Measurements from ENCODE around the gene PTPN11.

GRCh38 chr12:112427760-112428159, 9.0 kb downstream of the PTPN11 start:
- TF ChIP-seq EZH2phosphoT487 (IDR thresholded peaks at IDR 0.05; ENCODE audit: insufficient read depth, low read depth) (no peak), EZH2 (IDR thresholded peaks at IDR 0.05; ENCODE audit: insufficient read depth, poor library complexity, severe bottlenecking) (no peak)
